SK-N-SH (cell line): ENCODE data around the gene CDKAL1.
"Not testable (repeated sequence)": the region's sequence is repeated elsewhere in the genome, so short reads cannot be mapped to it uniquely, and the experiment has no call there.

Source experiments
- CHD2 ChIP-seq: fragments of 150-350 bp; IDR thresholded peaks from 2 replicates; pipeline ENCODE4 v1.6.1; 2018; ENCODE audit warnings: low read length; ENCODE audit not compliant: partially characterized antibody
- CTCF ChIP-seq: fragments of 200-600 bp; sonication (generic); IDR thresholded peaks from 2 replicates; pipeline ENCODE4 v1.6.1; 2017; ENCODE audit warnings: antibody characterized with exemption, mild to moderate bottlenecking, moderate library complexity
- ELF1 ChIP-seq: IDR thresholded peaks from 2 replicates; pipeline ENCODE4 v1.4.0; 2012
- EP300 ChIP-seq, 2 experiments: IDR thresholded peaks; 2 replicates each; pipeline versions ENCODE4 v1.4.0 to v1.6.1; 2012; ENCODE audit warnings: borderline replicate concordance in 1 of 2, low read depth in 1 of 2, low read length in 1 of 2
- GATA2 ChIP-seq: sonication (generic); formaldehyde crosslinking; IDR thresholded peaks from 2 replicates; pipeline ENCODE4 v1.5.0; 2020; ENCODE audit warnings: mild to moderate bottlenecking, missing genetic modification reagents
- JUND ChIP-seq: IDR thresholded peaks from 2 replicates; pipeline ENCODE4 v1.4.0; 2012
- NFIC ChIP-seq: IDR thresholded peaks from 2 replicates; pipeline ENCODE4 v1.4.0; 2012; ENCODE audit warnings: borderline replicate concordance
- POLR2AphosphoS5 ChIP-seq: IDR thresholded peaks from 2 replicates; pipeline ENCODE4 v1.6.1; 2012; ENCODE audit warnings: low read depth, low read length
- RCOR1 ChIP-seq: fragments of 150-350 bp; IDR thresholded peaks from 2 replicates; pipeline ENCODE4 v1.6.1; 2017; ENCODE audit warnings: antibody characterized with exemption, low read length
- REST ChIP-seq: IDR thresholded peaks from 2 replicates; pipeline ENCODE4 v1.6.1; 2012; ENCODE audit warnings: mild to moderate bottlenecking, low read depth, low read length, moderate library complexity
- RFX5 ChIP-seq: IDR thresholded peaks from 2 replicates; pipeline ENCODE4 v1.6.1; 2012; ENCODE audit warnings: mild to moderate bottlenecking, improper control_type of control experiment, low read length
- SMC3 ChIP-seq: IDR thresholded peaks from 2 replicates; pipeline ENCODE4 v1.6.1; 2012; ENCODE audit warnings: low read depth, low read length, improper control_type of control experiment
- TAF1 ChIP-seq: IDR thresholded peaks from 2 replicates; pipeline ENCODE4 v1.6.1; 2012; ENCODE audit warnings: low read depth, mild to moderate bottlenecking, low read length, moderate library complexity, borderline replicate concordance
- TCF12 ChIP-seq: IDR thresholded peaks from 2 replicates; pipeline ENCODE4 v1.4.0; 2012

GRCh38 chr6:20721121-20721520 is 186.9 kb downstream of the CDKAL1 start:
- TF ChIP-seq CHD2; CTCF; TAF1; NFIC; POLR2AphosphoS5; RFX5; GATA2 (CRISPR knock-in tag); EP300 (IDR thresholded peaks at IDR 0.05; ENCODE audit: borderline replicate concordance in 1 of 2, low read depth in 1 of 2, low read length in 1 of 2); ELF1; TCF12; JUND; RCOR1; REST; SMC3: not testable (repeated sequence)
